HG02588 (cell line): ENCODE results near the gene APRT.

ENCODE experiments used
- ATAC-seq: cut with Tn5 transposase; IDR thresholded peaks from one replicate; pipeline ENCODE4 v1.9.1; 2021; ENCODE audit warnings: mild to moderate bottlenecking, moderate library complexity; ENCODE audit not compliant: unreplicated experiment

APRT gene

GRCh38 chr16:88760424-88761142 is 51.1 kb downstream of the APRT start:
- no peak for ATAC-seq

- no peak for ATAC-seq
These were observed 51.8 kb downstream of the APRT start for GRCh38 chr16:88759976-88760350.
